GM23338 (cell line): ENCODE results near the gene CAST. TPM values are rescaled to one million over a fixed set of nuclear protein-coding genes. Genes with fewer than 3 reads are reported as not detected.

Experiments used
- ATAC-seq: fragments of 200-7000 bp; cut with Tn5 transposase; 3 replicates; pipeline ENCODE4 v1.9.1; 2020
- DNase-seq: peaks from one replicate; pipeline ENCODE4 v3.0.0-alpha.2; 2015; ENCODE audit warnings: low spot score
- H2AFZ ChIP-seq: fragments of 200-600 bp; sonication (generic); 2 replicates; pipeline ENCODE4 v1.8.0; 2016; ENCODE audit warnings: antibody characterized with exemption, mild to moderate bottlenecking, moderate library complexity
- H3F3A ChIP-seq: fragments of 200-600 bp; sonication (generic); replicated peaks from 2 replicates; pipeline ENCODE4 v1.8.0; 2017; ENCODE audit warnings: antibody characterized with exemption, mixed run types, low read depth
- H3K27ac ChIP-seq: fragments of 200-600 bp; sonication (generic); 2 replicates; pipeline ENCODE4 v1.6.1; 2016; ENCODE audit warnings: low read depth
- H3K27me3 ChIP-seq: fragments of 200-600 bp; sonication (generic); 2 replicates; pipeline ENCODE4 v1.8.0; 2016; ENCODE audit warnings: mild to moderate bottlenecking, mixed run types, moderate library complexity; ENCODE audit not compliant: insufficient read depth
- H3K36me3 ChIP-seq: fragments of 200-600 bp; sonication (generic); 2 replicates; pipeline ENCODE4 v1.8.0; 2016; ENCODE audit warnings: mild to moderate bottlenecking; ENCODE audit not compliant: insufficient read depth
- H3K4me1 ChIP-seq: fragments of 200-600 bp; sonication (generic); 2 replicates; pipeline ENCODE4 v1.8.0; 2016; ENCODE audit warnings: mild to moderate bottlenecking, moderate library complexity; ENCODE audit not compliant: insufficient read depth
- H3K4me2 ChIP-seq: fragments of 200-600 bp; sonication (generic); 2 replicates; pipeline ENCODE4 v1.7.1; 2017; ENCODE audit warnings: mixed run types
- H3K4me3 ChIP-seq: fragments of 200-600 bp; sonication (generic); 2 replicates; pipeline ENCODE4 v1.6.1; 2016; ENCODE audit warnings: mixed run types
- H3K79me2 ChIP-seq: fragments of 200-600 bp; sonication (generic); replicated peaks from 2 replicates; pipeline ENCODE4 v1.8.0; 2017; ENCODE audit warnings: mild to moderate bottlenecking; ENCODE audit not compliant: insufficient read depth
- H3K9me2 ChIP-seq: fragments of 200-600 bp; sonication (generic); 2 replicates; pipeline ENCODE4 v1.8.0; 2017; ENCODE audit not compliant: insufficient read depth
- H4K20me1 ChIP-seq: fragments of 200-600 bp; sonication (generic); replicated peaks from 2 replicates; pipeline ENCODE4 v1.8.0; 2017; ENCODE audit warnings: mild to moderate bottlenecking; ENCODE audit not compliant: insufficient read depth
- H3K27ac Mint-ChIP-seq: 2 replicates; pipeline ENCODE4 v1.8.0; 2020; ENCODE audit warnings: inconsistent platforms, mild to moderate bottlenecking, moderate library complexity, mixed read lengths
- H3K27me3 Mint-ChIP-seq: 3 replicates; pipeline ENCODE4 v1.8.0; 2022; ENCODE audit warnings: low read depth, mild to moderate bottlenecking, moderate library complexity, mixed read lengths, inconsistent platforms; ENCODE audit not compliant: insufficient read depth, poor library complexity
- H3K36me3 Mint-ChIP-seq: 3 replicates; pipeline ENCODE4 v1.8.0; 2021; ENCODE audit warnings: low read depth, mild to moderate bottlenecking, inconsistent platforms, moderate library complexity, mixed read lengths
- H3K4me1 Mint-ChIP-seq: 3 replicates; pipeline ENCODE4 v1.8.0; 2020; ENCODE audit warnings: mild to moderate bottlenecking, inconsistent platforms, mixed read lengths
- H3K4me3 Mint-ChIP-seq: 3 replicates; pipeline ENCODE4 v1.8.0; 2021; ENCODE audit warnings: moderate library complexity, mild to moderate bottlenecking, inconsistent platforms, mixed read lengths
- H3K9me3 Mint-ChIP-seq: 3 replicates; pipeline ENCODE4 v1.8.0; 2020; ENCODE audit warnings: moderate library complexity, mild to moderate bottlenecking, inconsistent platforms, mixed read lengths
- CREB1 ChIP-seq: fragments of 250-450 bp; sonication (Bioruptor Pico); IDR thresholded peaks from 2 replicates; pipeline ENCODE4 v1.5.0; 2020; ENCODE audit warnings: low read depth, mild to moderate bottlenecking, moderate library complexity
- EZH2 ChIP-seq: fragments of 200-600 bp; sonication (generic); IDR thresholded peaks from one replicate; pipeline ENCODE4 v1.8.0; 2017; ENCODE audit warnings: antibody characterized with exemption, mild to moderate bottlenecking, low read depth; ENCODE audit not compliant: unreplicated experiment
- EZH2phosphoT487 ChIP-seq: fragments of 200-600 bp; sonication (generic); IDR thresholded peaks from one replicate; pipeline ENCODE4 v1.8.1; 2018; ENCODE audit warnings: antibody characterized with exemption; ENCODE audit not compliant: unreplicated experiment
- JUNB ChIP-seq: IDR thresholded peaks from one replicate; pipeline ENCODE4 v1.6.1; 2016; ENCODE audit warnings: antibody characterized with exemption; ENCODE audit not compliant: unreplicated experiment
- NANOG ChIP-seq: IDR thresholded peaks from 2 replicates; pipeline ENCODE4 v1.6.1; 2016; ENCODE audit warnings: antibody characterized with exemption, borderline replicate concordance
- POLR2AphosphoS5 ChIP-seq: IDR thresholded peaks from 2 replicates; pipeline ENCODE4 v1.6.1; 2016; ENCODE audit warnings: antibody characterized with exemption, low read depth
- STAT1 ChIP-seq: IDR thresholded peaks from one replicate; pipeline ENCODE4 v1.6.1; 2016; ENCODE audit warnings: antibody characterized with exemption; ENCODE audit not compliant: unreplicated experiment
- ZNF114 ChIP-seq: fragments of 250-450 bp; sonication (Bioruptor Pico); IDR thresholded peaks from 2 replicates; pipeline ENCODE4 v1.5.0; 2020; ENCODE audit warnings: mild to moderate bottlenecking, moderate library complexity
- ZNF331 ChIP-seq: fragments of 250-450 bp; sonication (Bioruptor Pico); IDR thresholded peaks from 2 replicates; pipeline ENCODE4 v1.5.0; 2020; ENCODE audit warnings: low read depth, mild to moderate bottlenecking, moderate library complexity
- polyA plus RNA-seq: library from polyadenylated mRNA; unstranded; fragments of >200 nt; fragmentation: Nextera tagmentation; extraction: Ambion mirVana; gene quantifications from 2 replicates; pipeline ENCODE4 v1.2.1, GENCODE V29; 2016
- total RNA-seq: library from RNA; depleted of rRNA; stranded (reverse); fragments of >200 nt; shearing (Covaris generic); gene quantifications from 2 replicates; pipeline ENCODE4 v1.2.3, GENCODE V29; 2014
- TF ChIP-seq, protein P1 (sequence below): IDR thresholded peaks from 2 replicates; pipeline ENCODE4 v1.6.1; 2016; ENCODE audit warnings: antibody characterized with exemption
- TF ChIP-seq, protein P2 (sequence below): fragments of 250-450 bp; sonication (Bioruptor Pico); IDR thresholded peaks from 2 replicates; pipeline ENCODE4 v1.5.0; 2020; ENCODE audit warnings: mild to moderate bottlenecking, moderate library complexity
- TF ChIP-seq, protein P3 (sequence below), 2 experiments: fragments of 200-600 bp in 1 of 2; sonication (generic) in 1 of 2; conservative IDR thresholded peaks; 2 replicates each; pipeline versions ENCODE4 v1.5.1 to v1.6.1; 2016 to 2017; ENCODE audit warnings: antibody characterized with exemption in 2 of 2, low read depth in 2 of 2, mild to moderate bottlenecking in 2 of 2, moderate library complexity in 1 of 2
- TF ChIP-seq, protein P4 (sequence below): IDR thresholded peaks from one replicate; pipeline ENCODE4 v1.6.1; 2018; ENCODE audit warnings: antibody characterized with exemption; ENCODE audit not compliant: unreplicated experiment

The CAST gene
- total and polyA plus RNA-seq, 2 experiments from 2014 or later: 37.9 to 57.7 TPM

DNA sequence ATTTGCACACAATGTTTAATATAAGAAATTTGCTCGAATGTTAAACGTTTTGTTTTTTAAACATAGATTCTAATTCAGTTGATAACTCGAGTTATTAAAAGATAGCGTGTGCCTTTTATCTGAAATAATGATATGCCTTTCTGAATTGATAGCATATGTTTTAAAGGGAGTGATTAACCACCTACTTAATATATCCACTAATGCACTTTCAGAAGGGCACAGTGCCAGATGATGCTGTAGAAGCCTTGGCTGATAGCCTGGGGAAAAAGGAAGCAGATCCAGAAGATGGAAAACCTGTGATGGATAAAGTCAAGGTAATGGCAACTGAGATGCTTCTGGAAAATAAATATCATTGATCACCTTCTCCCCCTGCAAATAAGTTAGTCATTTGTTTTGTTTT, 91.7 kb downstream of the CAST start:
- no peak overlapping the region for H3K27ac Mint-ChIP-seq

More for the DNA sequence above, 91.7 kb downstream of the CAST start:
- no peak overlapping the region for H3K4me2 ChIP-seq
- Mint-ChIP-seq H3K4me3 (no peak overlapping the region), H3K9me3 (no peaks in the 10 kb centered on the region), H3K36me3 (peaks cover 4% of the 10 kb centered on the region; the same call in 1 of the 3 replicates), H3K4me1 (no peaks in the 10 kb centered on the region), H3K27me3 (no peaks in the 10 kb centered on the region)
- no peaks in the 10 kb centered on the region for H3K9me2 ChIP-seq
- no peak overlapping the region for H3K27ac ChIP-seq
- H2AFZ ChIP-seq: no peak overlapping the region
- H3K27me3 ChIP-seq: no peaks in the 10 kb centered on the region
- H4K20me1 ChIP-seq: no peaks in the 10 kb centered on the region
- H3K79me2 ChIP-seq: no peaks in the 10 kb centered on the region
- H3K36me3 ChIP-seq: no peaks in the 10 kb centered on the region; the same call in 1 of the 2 replicates
- no peak for DNase-seq
- TF ChIP-seq NANOG (no peak), POLR2AphosphoS5 (no peak), ZNF114 (CRISPR knock-in tag) (no peak), ZNF331 (no peak), JUNB (no peak), STAT1 (no peak), EZH2 (no peak), CREB1 (no peak), EZH2phosphoT487 (no peak)
- TF ChIP-seq, protein P1, sequence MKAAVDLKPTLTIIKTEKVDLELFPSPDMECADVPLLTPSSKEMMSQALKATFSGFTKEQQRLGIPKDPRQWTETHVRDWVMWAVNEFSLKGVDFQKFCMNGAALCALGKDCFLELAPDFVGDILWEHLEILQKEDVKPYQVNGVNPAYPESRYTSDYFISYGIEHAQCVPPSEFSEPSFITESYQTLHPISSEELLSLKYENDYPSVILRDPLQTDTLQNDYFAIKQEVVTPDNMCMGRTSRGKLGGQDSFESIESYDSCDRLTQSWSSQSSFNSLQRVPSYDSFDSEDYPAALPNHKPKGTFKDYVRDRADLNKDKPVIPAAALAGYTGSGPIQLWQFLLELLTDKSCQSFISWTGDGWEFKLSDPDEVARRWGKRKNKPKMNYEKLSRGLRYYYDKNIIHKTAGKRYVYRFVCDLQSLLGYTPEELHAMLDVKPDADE: no peak
- TF ChIP-seq, protein P2, sequence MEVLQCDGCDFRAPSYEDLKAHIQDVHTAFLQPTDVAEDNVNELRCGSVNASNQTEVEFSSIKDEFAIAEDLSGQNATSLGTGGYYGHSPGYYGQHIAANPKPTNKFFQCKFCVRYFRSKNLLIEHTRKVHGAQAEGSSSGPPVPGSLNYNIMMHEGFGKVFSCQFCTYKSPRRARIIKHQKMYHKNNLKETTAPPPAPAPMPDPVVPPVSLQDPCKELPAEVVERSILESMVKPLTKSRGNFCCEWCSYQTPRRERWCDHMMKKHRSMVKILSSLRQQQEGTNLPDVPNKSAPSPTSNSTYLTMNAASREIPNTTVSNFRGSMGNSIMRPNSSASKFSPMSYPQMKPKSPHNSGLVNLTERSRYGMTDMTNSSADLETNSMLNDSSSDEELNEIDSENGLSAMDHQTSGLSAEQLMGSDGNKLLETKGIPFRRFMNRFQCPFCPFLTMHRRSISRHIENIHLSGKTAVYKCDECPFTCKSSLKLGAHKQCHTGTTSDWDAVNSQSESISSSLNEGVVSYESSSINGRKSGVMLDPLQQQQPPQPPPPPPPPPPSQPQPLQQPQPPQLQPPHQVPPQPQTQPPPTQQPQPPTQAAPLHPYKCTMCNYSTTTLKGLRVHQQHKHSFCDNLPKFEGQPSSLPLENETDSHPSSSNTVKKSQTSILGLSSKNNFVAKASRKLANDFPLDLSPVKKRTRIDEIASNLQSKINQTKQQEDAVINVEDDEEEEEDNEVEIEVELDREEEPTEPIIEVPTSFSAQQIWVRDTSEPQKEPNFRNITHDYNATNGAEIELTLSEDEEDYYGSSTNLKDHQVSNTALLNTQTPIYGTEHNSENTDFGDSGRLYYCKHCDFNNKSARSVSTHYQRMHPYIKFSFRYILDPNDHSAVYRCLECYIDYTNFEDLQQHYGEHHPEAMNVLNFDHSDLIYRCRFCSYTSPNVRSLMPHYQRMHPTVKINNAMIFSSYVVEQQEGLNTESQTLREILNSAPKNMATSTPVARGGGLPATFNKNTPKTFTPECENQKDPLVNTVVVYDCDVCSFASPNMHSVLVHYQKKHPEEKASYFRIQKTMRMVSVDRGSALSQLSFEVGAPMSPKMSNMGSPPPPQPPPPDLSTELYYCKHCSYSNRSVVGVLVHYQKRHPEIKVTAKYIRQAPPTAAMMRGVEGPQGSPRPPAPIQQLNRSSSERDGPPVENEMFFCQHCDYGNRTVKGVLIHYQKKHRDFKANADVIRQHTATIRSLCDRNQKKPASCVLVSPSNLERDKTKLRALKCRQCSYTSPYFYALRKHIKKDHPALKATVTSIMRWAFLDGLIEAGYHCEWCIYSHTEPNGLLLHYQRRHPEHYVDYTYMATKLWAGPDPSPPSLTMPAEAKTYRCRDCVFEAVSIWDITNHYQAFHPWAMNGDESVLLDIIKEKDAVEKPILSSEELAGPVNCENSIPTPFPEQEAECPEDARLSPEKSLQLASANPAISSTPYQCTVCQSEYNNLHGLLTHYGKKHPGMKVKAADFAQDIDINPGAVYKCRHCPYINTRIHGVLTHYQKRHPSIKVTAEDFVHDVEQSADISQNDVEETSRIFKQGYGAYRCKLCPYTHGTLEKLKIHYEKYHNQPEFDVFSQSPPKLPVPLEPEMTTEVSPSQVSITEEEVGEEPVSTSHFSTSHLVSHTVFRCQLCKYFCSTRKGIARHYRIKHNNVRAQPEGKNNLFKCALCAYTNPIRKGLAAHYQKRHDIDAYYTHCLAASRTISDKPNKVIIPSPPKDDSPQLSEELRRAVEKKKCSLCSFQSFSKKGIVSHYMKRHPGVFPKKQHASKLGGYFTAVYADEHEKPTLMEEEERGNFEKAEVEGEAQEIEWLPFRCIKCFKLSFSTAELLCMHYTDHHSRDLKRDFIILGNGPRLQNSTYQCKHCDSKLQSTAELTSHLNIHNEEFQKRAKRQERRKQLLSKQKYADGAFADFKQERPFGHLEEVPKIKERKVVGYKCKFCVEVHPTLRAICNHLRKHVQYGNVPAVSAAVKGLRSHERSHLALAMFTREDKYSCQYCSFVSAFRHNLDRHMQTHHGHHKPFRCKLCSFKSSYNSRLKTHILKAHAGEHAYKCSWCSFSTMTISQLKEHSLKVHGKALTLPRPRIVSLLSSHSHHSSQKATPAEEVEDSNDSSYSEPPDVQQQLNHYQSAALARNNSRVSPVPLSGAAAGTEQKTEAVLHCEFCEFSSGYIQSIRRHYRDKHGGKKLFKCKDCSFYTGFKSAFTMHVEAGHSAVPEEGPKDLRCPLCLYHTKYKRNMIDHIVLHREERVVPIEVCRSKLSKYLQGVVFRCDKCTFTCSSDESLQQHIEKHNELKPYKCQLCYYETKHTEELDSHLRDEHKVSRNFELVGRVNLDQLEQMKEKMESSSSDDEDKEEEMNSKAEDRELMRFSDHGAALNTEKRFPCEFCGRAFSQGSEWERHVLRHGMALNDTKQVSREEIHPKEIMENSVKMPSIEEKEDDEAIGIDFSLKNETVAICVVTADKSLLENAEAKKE (CRISPR knock-in tag): no peak
- TF ChIP-seq, protein P3, sequence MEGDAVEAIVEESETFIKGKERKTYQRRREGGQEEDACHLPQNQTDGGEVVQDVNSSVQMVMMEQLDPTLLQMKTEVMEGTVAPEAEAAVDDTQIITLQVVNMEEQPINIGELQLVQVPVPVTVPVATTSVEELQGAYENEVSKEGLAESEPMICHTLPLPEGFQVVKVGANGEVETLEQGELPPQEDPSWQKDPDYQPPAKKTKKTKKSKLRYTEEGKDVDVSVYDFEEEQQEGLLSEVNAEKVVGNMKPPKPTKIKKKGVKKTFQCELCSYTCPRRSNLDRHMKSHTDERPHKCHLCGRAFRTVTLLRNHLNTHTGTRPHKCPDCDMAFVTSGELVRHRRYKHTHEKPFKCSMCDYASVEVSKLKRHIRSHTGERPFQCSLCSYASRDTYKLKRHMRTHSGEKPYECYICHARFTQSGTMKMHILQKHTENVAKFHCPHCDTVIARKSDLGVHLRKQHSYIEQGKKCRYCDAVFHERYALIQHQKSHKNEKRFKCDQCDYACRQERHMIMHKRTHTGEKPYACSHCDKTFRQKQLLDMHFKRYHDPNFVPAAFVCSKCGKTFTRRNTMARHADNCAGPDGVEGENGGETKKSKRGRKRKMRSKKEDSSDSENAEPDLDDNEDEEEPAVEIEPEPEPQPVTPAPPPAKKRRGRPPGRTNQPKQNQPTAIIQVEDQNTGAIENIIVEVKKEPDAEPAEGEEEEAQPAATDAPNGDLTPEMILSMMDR (conservative IDR thresholded peaks at IDR 0.05; ENCODE audit: low read depth in 2 of 2): no peak
- TF ChIP-seq, protein P4, sequence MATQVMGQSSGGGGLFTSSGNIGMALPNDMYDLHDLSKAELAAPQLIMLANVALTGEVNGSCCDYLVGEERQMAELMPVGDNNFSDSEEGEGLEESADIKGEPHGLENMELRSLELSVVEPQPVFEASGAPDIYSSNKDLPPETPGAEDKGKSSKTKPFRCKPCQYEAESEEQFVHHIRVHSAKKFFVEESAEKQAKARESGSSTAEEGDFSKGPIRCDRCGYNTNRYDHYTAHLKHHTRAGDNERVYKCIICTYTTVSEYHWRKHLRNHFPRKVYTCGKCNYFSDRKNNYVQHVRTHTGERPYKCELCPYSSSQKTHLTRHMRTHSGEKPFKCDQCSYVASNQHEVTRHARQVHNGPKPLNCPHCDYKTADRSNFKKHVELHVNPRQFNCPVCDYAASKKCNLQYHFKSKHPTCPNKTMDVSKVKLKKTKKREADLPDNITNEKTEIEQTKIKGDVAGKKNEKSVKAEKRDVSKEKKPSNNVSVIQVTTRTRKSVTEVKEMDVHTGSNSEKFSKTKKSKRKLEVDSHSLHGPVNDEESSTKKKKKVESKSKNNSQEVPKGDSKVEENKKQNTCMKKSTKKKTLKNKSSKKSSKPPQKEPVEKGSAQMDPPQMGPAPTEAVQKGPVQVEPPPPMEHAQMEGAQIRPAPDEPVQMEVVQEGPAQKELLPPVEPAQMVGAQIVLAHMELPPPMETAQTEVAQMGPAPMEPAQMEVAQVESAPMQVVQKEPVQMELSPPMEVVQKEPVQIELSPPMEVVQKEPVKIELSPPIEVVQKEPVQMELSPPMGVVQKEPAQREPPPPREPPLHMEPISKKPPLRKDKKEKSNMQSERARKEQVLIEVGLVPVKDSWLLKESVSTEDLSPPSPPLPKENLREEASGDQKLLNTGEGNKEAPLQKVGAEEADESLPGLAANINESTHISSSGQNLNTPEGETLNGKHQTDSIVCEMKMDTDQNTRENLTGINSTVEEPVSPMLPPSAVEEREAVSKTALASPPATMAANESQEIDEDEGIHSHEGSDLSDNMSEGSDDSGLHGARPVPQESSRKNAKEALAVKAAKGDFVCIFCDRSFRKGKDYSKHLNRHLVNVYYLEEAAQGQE: no peak
- ATAC-seq: no peak
- no peaks in the 10 kb centered on the region for H3K4me1 ChIP-seq
- H3F3A ChIP-seq: no peaks in the 10 kb centered on the region
- no peak overlapping the region for H3K4me3 ChIP-seq
